ENCODE results near the gene ASCL2.

Gene ASCL2

GRCh38 chr11:2265854-2266585, 4.4 kb downstream of the ASCL2 start:
- TF ChIP-seq CTCF (IDR thresholded peaks at IDR 0.05; ENCODE audit: insufficient read depth, low read depth, low read length, missing control alignments) = no peak
- DNase-seq (ENCODE audit: low read depth) = no peak
- H3K4me3 ChIP-seq (ENCODE audit: low read length) = no peak overlapping the region

- no peak for DNase-seq (ENCODE audit: low read depth)
- no peak for TF ChIP-seq CTCF (IDR thresholded peaks at IDR 0.05; ENCODE audit: insufficient read depth, low read depth, low read length, missing control alignments)
- H3K4me3 ChIP-seq (ENCODE audit: low read length) = no peak overlapping the region
These were observed 5.0 kb downstream of the ASCL2 start for GRCh38 chr11:2265396-2265795.

GRCh38 chr11:2264366-2265053, 5.9 kb downstream of the ASCL2 start:
- no peak overlapping the region for H3K4me3 ChIP-seq (ENCODE audit: low read length)
- no peak for DNase-seq (ENCODE audit: low read depth)
- TF ChIP-seq CTCF (IDR thresholded peaks at IDR 0.05; ENCODE audit: insufficient read depth, low read depth, low read length, missing control alignments) = no peak

GRCh38 chr11:2263724-2264360, 6.5 kb downstream of the ASCL2 start:
- no peak for DNase-seq (ENCODE audit: low read depth)
- no peak for TF ChIP-seq CTCF (IDR thresholded peaks at IDR 0.05; ENCODE audit: insufficient read depth, low read depth, low read length, missing control alignments)

GRCh38 chr11:2263071-2263565, 7.3 kb downstream of the ASCL2 start:
- no peak overlapping the region for H3K4me3 ChIP-seq (ENCODE audit: low read length)
- TF ChIP-seq CTCF (IDR thresholded peaks at IDR 0.05; ENCODE audit: insufficient read depth, low read depth, low read length, missing control alignments) = no peak

More at GRCh38 chr11:2263724-2264360, 6.5 kb downstream of the ASCL2 start:
- no peak overlapping the region for H3K4me3 ChIP-seq (ENCODE audit: low read length)

GRCh38 chr11:2262301-2263070, 7.9 kb downstream of the ASCL2 start:
- TF ChIP-seq CTCF (IDR thresholded peaks at IDR 0.05; ENCODE audit: insufficient read depth, low read depth, low read length, missing control alignments) = no peak
- DNase-seq (ENCODE audit: low read depth) = no peak
- H3K4me3 ChIP-seq (ENCODE audit: low read length) = no peak overlapping the region

More at GRCh38 chr11:2263071-2263565, 7.3 kb downstream of the ASCL2 start:
- DNase-seq (ENCODE audit: low read depth) = no peak
